HG02973 (cell line): ENCODE results near the gene SPTBN1.

Experiments
- ATAC-seq: cut with Tn5 transposase; IDR thresholded peaks from one replicate; pipeline ENCODE4 v1.9.1; 2021; ENCODE audit warnings: moderate library complexity; ENCODE audit not compliant: unreplicated experiment

The SPTBN1 gene

GRCh38 chr2:54626884-54627283, 170.8 kb downstream of the SPTBN1 start:
- ATAC-seq = no peak

- no peak for ATAC-seq
These were observed 171.8 kb downstream of the SPTBN1 start for GRCh38 chr2:54627973-54628372.

DNA sequence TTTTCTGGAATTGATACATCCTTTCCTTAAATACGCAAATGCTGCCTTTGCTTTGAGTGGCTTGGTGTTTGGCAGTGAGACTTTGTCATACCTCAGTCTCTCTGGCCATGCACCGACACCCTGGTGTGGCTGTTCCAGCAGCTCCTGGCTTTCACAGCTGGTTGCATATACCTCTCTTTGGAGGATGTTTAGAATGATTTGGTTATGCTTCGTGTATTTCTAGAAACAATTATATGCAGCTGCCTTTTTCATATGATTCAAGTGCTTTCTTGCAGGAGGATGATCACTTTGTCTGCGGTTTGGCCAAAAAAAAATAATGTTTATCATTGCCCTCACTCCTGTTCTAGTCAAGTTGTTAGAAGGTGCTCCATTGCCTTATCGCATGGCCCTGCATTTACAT, 172.3 kb downstream of the SPTBN1 start:
- no peak for ATAC-seq

- ATAC-seq = no peak
These were observed 172.8 kb downstream of the SPTBN1 start for GRCh38 chr2:54628957-54629356.

DNA sequence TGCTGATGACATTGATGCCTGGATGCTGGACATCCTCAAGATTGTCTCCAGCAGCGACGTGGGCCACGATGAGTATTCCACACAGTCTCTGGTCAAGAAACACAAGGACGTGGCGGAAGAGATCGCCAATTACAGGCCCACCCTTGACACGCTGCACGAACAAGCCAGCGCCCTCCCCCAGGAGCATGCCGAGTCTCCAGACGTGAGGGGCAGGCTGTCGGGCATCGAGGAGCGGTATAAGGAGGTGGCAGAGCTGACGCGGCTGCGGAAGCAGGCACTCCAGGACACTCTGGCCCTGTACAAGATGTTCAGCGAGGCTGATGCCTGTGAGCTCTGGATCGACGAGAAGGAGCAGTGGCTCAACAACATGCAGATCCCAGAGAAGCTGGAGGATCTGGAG, 173.3 kb downstream of the SPTBN1 start:
- ATAC-seq = no peak

DNA sequence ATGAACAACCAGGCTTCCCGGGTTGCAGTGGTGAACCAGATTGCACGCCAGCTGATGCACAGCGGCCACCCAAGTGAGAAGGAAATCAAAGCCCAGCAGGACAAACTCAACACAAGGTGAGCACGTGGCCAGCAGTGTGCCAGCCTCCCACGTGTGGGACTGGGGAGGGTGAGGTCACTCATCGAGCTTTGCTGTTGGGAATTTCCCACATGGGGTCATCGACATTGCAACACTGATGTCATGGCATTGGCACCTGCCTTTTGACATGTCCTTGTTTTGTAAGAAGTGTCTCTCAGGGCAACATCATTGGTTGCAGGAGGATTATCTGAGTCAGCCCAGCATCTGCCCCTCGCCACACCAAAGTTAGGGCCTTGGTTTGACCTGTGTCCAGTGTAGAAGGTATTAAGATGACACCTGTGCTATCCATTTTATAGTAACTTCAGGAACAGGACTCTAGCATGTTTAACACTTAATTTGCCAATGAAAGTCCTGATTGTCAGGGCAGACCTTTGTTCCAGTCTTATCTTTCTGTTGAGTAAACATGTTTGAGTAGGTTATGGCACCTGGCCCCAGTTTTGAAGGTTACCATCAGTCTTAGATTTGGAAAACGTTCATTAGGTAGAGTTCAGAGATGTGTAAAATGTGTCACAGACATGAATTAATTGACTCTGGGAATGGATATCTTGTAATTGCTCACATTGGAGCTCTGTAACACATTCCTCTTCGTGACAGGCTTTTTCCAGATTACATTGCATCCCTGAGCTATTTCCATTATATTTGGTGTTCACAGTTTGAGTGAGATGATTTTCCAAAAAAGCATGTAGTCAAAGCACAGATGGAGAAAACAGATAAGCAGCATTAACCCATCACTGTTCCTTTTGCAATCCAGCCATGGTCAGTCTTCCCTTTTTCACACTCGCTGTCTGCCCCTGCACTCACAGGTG, 174.1 kb downstream of the SPTBN1 start:
- no peak for ATAC-seq

DNA sequence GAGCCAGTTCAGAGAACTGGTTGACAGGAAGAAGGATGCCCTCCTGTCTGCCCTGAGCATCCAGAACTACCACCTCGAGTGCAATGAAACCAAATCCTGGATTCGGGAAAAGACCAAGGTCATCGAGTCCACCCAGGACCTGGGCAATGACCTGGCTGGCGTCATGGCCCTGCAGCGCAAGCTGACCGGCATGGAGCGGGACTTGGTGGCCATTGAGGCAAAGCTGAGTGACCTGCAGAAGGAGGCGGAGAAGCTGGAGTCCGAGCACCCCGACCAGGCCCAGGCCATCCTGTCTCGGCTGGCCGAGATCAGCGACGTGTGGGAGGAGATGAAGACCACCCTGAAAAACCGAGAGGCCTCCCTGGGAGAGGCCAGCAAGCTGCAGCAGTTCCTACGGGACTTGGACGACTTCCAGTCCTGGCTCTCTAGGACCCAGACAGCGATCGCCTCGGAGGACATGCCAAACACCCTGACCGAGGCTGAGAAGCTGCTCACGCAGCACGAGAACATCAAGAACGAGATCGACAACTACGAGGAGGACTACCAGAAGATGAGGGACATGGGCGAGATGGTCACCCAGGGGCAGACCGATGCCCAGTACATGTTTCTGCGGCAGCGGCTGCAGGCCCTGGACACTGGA, 174.9 kb downstream of the SPTBN1 start:
- no peak for ATAC-seq

- ATAC-seq = no peak
These were observed 175.6 kb downstream of the SPTBN1 start for GRCh38 chr2:54631755-54632154.

- no peak for ATAC-seq
These were observed 176.9 kb downstream of the SPTBN1 start for GRCh38 chr2:54632733-54633692.

GRCh38 chr2:54634021-54634420, 177.9 kb downstream of the SPTBN1 start:
- ATAC-seq = no peak

- ATAC-seq = peak; percentile 80
These were observed 178.7 kb downstream of the SPTBN1 start for GRCh38 chr2:54634564-54635511.

DNA sequence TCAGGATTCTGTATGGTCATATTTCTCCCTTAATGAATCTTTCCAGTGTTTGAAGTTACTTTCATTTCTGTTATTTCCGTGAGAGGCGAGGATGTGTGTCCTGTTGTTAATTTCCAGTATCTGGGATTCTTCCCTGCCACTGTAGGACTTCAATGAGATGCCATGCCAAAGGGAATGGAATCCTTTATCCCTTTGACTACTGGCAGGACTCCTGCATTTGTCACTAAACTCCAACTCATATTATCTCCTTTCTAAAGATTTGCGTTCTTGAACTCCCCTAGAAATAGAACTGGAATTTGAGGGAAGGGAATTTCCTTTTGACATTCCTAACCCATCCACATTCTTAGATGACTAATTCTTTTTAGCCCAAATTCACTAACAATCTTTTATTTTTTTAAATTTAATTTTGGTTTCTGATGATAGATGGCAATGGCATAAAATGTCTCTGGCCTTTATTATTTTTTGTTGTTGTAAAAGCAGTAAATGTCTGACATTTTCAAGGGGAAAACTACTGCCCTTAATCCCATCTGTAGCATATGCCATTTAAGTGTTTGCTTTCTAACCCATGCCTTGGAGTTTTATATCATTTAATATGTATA, 179.5 kb downstream of the SPTBN1 start:
- ATAC-seq = no peak

- ATAC-seq = no peak
These were observed 180.4 kb downstream of the SPTBN1 start for GRCh38 chr2:54636415-54637139.

DNA sequence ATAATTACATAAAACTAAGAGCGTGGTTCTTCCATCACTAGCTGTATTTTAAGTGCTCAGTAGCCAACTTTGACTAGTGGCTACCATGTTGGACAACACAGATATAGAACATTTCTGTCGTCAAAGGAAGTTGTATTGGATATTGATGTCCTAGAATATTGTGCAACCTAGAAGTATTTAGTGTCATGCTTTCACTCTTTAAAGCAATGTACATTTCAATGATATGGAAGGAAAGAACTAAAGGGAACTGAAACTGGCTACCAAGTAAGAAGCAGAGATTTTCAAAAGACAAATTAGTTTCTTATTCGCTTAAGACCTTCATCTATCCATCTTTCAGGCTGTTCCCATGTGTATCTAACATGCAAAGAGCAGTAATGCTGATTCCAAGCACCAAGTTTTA, 182.0 kb downstream of the SPTBN1 start:
- ATAC-seq = peak; percentile 37

GRCh38 chr2:54638774-54639187, 182.7 kb downstream of the SPTBN1 start:
- no peak for ATAC-seq

GRCh38 chr2:54639609-54640008, 183.5 kb downstream of the SPTBN1 start:
- no peak for ATAC-seq

DNA sequence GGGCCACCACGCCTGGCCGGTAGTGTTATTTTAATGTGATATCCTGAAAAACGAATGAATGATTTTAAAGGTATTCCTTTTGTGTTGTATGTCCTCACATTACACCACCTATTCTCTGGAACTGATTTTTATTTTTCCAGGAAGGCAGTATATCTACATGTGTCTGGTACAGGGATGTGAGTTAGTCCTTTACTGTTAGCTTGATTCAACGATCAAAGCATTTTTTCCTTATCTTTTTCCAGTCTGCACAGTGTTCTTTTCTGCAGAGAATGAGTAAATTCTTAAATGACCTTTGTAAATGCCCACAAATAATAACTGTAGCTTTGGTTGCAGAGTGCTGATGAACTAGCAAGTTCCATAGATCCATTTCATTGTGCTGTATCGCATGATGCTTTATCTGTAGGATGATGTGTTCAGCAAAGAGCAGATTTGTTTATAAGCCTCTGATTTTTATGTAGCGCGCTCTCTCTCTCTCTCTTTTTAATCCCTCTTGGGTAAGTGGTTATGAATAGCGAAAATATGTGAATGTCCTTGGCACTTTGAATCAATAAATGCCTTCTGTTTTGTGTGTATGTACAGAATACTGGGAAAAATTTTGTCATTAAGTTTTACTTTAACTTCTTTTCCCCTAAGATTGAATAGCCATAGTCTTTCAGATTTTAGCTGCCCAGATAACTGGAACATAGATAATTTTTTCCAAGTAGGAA, 184.9 kb downstream of the SPTBN1 start:
- ATAC-seq = no peak

- no peak for ATAC-seq
These were observed 185.9 kb downstream of the SPTBN1 start for GRCh38 chr2:54641988-54642387.
